GF-D8 (cell line): ENCODE measurements around the gene PHRF1.

Experiments used
- DNase-seq: peaks from one replicate; lab custom pipeline; 2025; lab: John Stamatoyannopoulos, UW

PHRF1 gene

DNA sequence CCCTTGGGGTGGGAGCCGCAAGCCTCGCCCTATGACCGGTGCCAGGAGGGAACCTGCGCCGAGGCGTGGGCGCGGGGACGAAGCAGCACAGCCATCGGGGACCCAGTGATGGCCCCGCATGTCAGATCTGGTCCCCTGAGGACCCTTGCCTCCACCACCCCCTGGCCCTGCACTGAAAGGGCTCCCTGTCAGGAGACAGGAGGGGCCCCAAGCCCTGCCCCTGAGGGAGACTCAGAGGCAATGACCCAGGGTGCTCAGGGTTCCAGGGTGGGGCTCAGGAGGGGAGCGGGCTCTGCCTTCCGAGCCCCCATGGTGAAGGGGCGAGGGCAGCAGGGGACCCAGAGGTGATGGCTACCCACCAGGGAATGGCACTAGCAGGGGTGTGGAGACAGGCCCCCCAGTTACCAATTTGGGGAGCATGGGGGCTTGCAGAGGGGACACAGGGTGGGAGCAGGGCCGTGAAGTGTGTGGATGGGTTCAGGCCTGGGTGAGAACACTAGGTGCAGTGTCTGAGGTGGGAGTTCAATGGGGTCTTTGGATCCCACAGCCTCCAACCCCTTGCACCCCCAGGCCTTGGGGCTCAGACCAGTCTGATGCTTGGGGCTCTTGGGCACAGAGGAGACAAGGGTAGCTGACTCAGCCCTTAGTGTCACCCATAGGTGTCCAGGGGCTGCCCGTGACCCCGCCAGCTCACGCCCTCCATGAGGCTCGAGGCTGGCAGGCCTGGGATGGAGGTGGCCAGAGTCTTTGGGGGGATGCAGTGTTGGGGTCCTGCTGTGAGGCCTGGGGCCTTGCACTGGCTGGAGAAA, 38.4 kb upstream of the PHRF1 start:
- no peak for DNase-seq

DNA sequence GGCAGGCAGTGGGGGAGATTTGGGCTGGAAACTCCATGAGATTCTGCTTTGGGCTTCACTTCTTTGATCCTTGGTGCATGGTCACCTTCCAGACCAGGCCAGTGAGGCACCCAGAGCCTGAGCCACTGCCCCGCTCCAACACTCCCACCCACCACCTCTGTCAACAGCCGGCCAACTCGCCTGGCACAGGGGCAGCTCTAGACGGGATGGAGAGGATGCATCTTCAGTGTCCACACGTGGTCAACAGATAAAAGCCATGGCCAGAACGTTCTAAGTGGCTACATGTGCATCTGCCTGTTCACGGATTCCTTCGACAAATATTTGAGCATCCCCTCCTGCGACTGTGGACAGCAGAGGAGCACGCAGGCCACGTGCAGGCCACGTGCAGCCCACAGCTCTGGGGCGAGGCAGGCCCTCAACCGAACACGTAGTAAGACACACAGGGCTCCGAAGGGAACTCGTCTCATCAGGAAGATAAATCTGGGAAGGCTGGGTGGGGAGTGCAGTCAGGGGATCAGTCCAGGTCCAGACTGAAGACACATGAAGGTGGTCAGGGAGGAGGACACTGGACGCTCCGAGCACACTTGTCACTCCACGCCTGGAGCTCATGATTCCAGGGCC, 37.7 kb upstream of the PHRF1 start:
- DNase-seq = no peak

DNA sequence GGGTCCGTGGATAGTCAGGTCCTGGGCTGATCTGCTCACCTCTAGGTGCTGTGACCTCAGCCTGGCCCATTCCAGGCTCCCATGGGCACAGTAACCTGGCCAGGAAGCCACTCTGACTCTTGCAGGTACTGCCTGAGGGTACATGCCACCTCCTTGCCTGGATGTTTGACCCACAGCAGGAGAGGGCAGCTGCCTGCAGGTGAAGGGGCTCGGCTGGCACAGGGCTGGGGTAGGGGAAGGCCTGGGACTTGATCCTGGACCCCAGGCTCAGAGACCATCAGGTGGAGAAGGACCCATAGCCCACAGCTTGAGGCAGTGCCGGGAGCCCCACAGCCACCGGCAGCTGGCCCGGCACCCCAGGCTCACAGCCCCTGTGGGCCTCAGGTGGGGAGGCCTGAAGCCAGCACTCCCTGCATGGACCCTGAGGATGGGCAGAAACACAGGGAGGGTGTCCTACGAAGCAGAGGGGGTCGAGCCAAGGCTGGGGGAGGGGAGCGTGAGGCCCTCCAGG, 36.2 kb upstream of the PHRF1 start:
- no peak for DNase-seq

DNA sequence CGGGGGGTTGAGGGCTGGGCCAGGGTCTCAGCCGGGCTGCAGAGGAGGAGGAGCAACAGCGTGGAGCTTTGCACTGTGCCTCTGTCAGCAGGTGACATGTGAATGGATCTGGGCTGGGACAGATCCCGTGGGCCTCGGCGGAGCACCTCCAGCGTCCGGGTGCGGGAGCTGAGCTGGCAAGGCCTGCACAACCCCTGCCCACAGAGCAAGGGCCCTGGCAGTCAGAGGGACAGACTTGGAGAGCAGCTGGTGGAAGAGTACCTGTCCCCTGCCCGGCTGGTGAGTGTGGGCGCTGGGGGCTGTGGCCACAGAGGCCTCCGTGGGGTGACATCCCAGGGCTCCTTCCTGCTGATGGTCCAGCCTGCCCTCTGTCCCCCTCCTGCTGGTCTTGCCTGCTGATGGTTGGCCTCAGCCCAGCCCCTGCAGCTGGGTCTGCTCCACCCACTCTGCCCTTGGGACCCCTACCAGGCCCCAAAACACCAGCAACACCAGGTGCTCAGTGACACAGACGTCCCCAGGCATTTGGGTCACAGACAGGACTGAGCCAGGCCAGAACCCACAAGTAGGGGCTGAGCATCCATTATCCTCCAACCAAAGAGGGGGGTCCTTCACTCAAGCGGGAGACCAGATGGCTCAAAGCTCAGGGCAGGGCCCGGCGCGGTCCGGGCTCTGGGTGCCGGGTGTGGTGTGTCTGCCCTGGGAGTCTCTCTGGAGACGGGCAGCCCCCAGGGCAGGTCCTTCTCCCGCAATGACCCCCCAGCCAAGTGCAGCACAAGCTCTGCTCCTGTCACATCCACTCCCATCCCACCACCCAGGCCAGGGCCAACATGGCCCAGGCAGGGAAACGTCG, 35.5 kb upstream of the PHRF1 start:
- no peak for DNase-seq

DNA sequence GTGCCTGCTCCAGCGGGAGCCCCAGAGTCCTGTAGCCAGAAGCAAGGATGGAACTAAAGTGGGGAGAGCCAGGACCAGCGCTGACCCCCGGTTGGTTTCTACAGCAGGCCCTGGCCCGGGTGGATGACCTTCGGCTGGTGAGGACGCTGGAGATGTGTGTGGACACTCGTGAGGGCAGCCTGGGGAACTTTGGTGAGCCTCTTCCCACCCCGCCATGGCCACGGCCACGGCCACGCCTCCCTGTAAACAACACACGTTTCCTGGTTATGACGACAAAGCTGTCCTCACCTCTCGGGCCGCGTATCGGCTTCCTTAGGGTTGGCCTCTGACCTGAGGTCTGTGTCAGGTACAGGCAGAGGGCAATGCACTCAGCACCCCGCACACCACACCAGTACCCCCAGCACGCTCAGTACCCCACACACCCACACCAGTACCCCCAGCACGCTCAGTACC, 34.8 kb upstream of the PHRF1 start:
- DNase-seq = no peak

DNA sequence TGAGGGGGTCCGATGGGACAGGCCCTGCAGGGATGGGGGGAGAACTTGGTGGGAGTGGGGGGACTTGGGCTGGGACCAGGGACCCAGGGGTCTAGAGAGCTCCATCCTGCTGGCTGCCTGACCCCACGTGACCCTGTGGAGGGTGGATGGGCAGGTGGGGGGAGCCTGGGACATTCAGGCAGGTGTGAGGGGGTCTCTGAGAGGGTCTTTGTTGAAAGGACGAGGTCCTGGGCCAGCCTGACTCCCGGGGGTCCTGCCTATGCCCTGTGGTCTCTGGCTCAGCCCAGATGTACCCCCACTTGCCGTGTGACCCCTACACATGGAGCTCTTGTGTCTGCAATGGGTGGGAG, 31.5 kb upstream of the PHRF1 start:
- DNase-seq = no peak

DNA sequence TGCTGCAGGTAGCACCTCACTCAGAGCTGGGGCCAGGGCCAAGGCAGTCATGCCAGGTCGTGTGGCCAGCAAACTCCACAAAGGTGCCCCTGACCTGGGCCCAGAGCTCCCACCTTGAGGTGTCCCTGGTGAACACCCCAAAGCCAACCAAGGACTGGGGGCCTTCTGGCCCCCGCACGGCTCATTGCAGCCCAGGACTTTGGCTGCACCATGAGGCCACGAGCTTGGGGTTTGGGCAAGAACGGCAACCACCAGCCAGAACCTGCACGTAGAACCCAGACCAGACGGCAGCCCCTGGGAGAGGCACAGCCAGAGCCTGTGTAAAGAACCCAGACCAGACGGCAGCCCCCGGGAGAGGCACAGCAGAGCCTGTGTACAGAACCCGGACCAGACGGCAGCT, 31.1 kb upstream of the PHRF1 start:
- no peak for DNase-seq

DNA sequence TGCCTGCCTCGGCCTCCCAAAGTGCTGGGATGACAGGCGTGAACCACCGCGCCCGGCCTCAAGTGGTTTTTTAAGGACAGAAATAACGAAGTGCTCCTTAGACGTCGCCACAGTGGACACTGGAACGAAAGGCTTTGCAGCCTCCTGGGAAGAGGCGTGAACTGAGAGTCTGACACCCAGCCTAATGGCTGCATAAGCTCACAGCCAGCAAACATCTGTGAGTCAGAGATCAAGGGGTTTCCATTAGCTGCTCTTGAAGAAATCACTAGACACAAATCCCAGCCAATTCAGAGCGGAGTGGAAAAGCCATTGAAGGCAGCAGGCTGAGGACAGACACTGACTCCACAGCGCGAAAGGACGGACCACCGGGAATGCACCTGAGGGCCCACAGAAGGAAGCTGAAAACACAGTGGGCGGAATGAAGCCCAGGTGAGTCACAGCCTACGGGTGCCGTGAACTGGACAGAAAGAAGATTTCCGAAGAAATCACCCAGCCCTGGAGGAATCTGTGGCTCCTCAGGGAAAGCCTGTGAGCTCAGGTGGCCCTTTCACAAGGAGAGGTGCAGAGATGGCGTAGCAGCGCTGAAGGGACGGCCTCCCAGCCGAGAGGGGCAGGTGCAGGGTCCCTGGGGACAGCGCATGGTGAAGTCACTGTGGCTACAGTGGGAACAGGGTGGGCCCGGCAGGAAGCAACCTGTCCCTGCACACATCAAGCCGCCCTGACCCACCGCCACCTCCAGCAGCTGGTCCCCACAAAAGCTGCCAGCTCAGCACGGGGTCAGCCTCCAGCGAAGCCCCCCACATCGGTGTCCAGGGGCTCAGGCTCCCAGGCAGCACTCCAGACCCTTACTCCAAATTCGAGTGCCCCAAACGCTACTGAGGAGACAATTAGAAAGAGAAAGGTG, 27.3 kb upstream of the PHRF1 start:
- DNase-seq = no peak

DNA sequence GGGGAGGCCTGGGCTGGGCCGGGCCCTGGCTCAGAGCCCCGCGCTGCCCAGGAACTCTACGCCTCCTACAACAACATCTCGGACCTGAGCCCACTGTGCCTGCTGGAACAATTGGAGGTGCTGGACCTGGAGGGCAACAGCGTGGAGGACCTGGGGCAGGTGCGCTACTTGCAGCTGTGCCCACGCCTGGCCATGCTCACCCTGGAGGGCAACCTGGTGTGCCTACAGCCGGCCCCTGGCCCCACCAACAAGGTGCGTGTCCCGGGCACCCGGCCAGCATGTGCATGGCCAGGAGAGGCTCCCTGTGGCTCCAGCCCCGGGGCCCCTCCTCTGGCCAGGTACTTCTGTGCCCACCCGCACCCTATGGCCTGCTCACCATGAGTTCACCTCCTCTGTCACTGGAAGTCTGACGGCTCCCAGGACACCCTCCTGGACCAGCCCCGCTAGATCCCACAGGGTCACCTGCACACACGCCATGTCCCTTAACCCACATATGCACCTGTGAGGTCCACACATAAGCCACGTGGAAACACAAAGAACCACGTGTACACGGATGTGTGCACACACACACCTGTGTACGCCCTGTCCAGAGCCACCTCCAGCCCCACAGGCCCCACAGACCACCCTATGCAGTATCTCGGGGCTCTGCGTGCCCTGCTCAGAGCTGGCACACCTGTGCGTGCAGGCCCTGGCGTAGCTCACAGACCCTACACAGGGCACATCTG, 26.1 kb upstream of the PHRF1 start:
- no peak for DNase-seq

DNA sequence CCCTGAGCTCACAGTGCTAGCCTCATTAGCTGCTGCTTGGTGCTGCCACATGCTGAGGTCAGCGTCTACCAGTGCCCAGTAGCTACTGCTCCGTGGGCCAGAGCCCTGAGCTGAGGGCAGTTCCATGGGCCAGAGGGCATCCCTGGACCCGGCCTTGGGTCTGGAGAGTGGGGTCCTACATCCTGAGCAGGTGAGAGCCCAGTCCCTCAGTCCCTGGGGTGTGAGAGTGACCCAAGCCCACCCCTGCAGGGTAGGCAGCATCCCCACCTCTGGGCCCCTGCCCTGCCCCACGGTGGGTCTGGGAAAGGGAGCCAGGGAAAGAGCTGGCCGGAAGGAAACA, 25.6 kb upstream of the PHRF1 start:
- DNase-seq = no peak

DNA sequence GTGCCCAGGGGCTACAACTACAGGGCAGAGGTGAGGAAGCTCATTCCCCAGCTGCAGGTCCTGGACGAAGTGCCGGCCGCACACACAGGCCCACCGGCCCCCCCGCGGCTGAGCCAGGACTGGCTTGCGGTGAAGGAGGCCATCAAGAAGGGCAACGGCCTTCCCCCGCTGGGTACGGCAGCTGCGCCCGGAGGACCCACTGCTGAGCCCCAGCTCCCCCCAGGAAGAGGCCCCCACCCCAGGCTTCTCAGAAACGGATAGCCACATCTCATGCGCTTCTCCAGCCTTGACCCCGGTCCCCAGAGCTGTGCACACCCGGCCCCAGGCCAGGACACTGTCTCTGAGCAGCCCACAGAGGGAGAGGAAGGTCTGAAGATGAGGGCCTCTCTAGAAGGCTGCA, 25.1 kb upstream of the PHRF1 start:
- DNase-seq = no peak

DNA sequence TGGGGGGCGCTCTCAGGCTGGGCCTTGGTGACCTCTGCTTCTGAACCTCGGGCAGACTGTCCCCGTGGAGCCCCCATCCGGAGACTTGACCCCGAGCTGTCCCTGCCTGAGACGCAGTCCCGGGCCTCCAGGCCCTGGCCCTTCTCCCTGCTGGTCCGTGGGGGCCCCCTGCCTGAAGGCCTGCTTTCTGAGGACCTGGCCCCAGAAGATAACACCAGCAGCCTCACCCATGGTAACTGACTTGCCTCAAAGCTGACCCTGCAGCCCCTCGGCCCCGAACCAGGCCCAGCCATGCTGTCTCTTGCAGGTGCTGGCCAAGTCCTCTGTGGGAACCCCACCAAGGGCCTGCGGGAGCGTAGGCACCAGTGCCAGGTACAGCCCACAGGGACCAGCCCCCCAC, 24.7 kb upstream of the PHRF1 start:
- DNase-seq = no peak

DNA sequence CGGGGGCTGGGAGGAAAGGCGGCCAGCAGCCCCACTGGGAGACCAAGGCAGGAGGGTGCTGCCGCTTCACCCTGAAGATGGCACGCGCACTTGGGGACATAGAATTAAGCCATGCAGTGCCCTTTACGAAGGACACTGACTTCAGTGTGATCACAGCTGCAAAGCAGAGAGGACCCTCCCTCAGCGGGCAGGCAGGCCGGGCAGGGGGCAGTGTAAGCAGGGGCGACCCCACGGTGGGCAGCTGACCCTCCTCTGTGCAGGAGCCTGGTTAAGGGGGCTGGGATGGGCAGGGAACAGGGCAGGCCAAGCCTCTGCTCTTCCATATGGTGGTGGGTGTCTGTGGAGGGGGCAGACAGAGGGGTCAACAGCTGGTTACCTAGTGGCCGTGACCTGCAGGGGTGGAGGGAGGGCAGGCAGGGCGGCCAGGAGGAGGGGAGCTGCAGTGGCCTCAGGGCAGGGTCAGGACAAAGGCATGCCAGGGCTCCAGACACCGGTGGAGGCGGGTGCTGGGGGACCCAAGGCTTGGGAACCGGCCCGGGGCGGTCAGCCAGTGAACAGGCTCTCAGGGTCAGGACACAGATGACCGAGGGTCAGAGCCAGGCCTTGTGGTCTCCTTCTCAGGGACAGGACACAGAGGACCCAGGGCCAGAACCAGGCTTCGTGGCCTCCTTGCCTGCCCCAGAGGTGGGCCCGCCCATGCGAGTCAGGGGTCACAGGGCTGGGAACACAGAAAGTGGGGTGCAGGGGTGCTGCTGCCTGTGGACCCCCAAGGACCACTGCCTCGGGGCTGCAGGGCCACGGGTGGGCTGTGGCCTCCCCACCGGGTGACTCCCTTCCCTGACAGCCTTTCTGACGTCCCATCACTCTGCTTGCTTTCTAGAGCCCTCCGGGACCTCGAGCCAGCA, 22.9 kb upstream of the PHRF1 start:
- no peak for DNase-seq

DNA sequence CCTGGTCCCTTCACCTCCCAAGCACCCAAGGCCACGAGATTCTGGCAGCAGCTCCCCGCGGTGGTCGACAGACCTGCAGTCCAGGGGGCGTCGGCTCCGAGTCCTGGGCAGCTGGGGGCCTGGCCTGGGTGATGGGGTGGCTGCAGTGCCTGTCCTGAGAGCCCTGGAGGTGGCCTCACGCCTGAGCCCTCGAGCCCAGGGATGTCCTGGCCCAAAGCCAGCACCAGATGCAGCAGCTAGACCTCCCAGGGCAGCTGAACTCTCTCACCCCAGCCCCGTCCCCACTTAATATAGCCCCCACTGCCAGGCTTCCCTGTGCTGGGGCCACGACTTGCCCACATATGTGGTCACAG, 22.3 kb upstream of the PHRF1 start:
- DNase-seq = no peak

DNA sequence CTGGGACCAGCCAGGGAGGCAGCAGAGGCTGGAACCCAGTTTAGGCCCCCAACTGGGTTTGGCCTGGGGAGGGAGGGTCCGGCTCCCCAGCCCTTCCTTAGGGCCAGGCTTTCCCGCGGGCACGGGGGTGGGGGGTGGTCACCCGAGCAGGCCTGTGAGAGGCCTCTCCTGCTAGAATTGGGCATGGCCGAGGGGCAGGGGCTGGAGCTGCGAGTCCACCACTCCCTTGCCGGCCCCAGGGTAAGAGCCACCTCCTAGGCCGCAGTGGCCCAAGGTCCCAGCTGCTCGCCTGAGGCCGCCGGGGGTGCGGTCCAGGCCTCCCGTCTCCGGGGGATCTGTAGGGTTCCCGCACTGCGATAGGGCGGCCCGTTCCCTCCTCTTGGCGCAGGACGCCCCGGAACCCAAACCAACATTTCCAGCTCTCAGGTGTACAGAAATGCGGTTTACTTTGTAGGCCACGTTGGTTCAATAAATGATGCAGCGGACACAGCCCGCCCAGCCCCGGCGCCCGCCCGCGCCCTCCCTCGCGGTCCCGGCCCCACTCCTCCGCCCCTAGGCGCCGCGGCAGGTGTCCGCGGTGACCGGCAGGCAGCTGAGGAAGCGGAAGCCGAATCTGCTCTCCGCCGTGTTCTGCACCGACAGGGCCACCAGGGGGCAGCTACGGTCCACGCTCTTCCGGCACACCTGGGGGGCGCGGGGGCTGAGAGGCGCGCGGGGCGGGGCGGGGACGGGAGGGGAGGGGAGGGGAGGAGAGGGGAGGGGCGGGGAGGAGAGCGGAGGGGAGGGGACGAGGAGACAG, 21.6 kb upstream of the PHRF1 start:
- DNase-seq = no peak

DNA sequence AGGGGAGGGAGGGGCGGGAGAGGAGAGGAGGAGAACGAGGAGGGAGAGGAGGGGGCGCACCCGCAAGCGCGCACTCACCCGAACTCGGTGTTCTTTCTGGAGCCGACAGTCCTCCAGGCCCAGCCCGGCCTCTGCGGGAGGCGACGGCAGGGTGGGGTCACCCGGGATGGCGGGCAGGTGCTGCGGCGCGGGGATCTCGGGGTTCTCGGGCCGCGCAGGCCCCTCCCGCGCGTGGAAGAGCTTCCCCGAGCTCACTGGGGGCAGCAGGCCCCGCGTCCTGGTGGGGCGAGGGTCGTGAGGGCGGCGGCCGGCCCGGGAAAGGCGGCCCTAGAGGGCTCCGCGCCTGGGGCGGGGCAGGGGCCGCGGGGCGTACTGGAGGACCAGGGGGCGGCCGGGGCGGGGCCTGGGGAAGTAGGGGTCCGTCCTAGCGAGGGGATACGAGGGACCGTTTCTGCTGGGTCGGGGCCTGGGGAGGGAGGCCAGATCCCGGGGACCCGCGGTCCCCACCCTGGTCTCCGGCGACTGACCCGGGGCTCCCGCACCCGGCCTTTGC, 21.0 kb upstream of the PHRF1 start:
- no peak for DNase-seq

DNA sequence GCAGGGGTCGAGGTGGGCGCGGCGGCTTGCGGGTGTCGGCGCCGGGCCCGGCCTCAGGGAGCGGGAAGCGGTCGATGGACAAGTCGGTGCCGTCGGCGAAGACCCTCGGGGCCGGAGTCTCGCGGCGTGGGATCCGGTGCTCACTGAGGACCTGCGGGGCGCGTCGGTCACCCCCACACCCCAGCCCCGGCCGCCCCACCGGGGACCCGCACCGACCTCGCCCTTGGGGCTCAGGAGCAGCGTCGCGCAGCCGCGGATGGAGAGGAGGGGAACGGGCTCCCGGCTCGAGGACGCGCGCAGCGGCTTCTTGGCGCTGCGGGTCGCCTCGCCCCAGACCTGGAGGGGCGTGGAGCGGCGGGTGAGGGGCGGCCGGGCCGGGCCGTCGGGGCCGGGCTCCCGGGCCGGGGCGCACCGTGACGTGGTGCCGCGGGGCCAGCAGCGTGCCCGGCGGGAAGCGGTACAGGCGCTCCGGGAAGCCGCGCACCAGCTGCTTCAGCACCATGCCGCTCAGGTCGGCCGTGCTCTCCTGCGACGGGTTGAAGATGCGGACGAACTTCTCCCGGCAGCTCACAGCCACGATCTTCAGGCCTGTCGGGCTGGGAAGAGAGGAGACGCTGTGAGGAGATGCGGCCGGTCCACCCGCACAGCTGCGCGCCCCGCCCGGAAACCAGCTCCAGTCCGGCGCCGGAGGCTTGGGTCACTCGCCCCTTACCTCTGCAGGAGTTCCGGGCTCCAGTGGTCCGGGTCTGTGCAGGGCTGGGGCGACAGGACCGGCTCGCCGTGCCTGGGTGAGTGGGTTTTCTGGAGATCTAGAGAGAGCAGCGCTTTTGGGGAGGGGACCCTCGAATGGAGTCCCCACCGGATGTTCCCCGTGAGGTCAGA, 20.2 kb upstream of the PHRF1 start:
- DNase-seq = no peak

DNA sequence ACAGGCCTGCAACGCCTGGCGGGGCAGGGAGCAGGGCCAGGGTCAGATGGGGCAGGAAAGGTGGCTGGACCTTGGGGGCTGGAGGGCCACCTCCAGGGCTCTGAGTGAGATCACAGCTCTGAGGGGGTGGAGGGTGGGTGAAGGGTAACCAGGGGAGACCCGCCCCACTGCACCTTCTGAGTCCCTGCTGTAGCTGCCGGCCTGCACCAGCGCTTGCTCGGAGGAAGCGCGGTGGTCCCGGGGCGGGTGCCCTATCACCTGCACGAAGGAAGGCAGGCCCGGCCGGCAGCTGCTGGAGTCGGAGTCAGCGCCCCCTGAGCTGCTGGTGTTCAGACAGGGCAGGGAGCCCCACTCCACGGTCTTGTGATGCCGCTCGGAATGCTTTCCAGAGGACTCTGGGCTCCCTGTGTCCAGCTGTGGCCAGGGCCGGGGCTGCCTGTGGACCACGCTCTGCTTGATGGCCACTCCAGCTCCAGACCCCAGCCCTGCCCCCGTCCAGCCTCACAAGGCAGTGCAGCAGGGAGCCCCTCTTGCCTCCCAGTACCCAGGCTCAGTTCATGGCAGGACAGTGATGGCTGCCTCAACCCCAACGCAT, 19.5 kb upstream of the PHRF1 start:
- DNase-seq = no peak
